WTC11 (cell line): ENCODE measurements around the gene ADRB1. TPM values are rescaled to one million over a fixed set of nuclear protein-coding genes. Genes with fewer than 3 reads are reported as not detected.

Experiments
- ATAC-seq: fragments of 200-7000 bp; cut with Tn5 transposase; 2 replicates; pipeline ENCODE4 v1.10.0; 2021; ENCODE audit warnings: mild to moderate bottlenecking, moderate library complexity
- CTCF ChIA-PET: fragments of 300-600 bp; sonication (Branson Sonifier 250); formaldehyde crosslinking; loops from one replicate; lab custom pipeline; 2021; ENCODE audit warnings: antibody characterized with exemption; lab: Charles Lee
- POLR2A ChIA-PET: fragments of 350-600 bp; sonication (Branson Sonifier 250); formaldehyde crosslinking; loops from one replicate; lab custom pipeline; 2021; ENCODE audit warnings: antibody characterized with exemption; lab: Charles Lee
- DNase-seq: peaks from one replicate; pipeline ENCODE4 v3.0.0; 2021; ENCODE audit warnings: low spot score
- H3K27ac Mint-ChIP-seq: 2 replicates; pipeline ENCODE4 v1.8.0; 2021; ENCODE audit warnings: mixed read lengths
- H3K27me3 Mint-ChIP-seq: 2 replicates; pipeline ENCODE4 v1.8.0; 2021; ENCODE audit warnings: low read depth, mild to moderate bottlenecking, moderate library complexity, mixed read lengths
- H3K36me3 Mint-ChIP-seq: 2 replicates; pipeline ENCODE4 v1.8.0; 2021; ENCODE audit warnings: mixed read lengths
- H3K4me1 Mint-ChIP-seq: 2 replicates; pipeline ENCODE4 v1.8.0; 2022; ENCODE audit warnings: mixed read lengths
- H3K4me3 Mint-ChIP-seq: 2 replicates; pipeline ENCODE4 v1.8.0; 2021; ENCODE audit warnings: mild to moderate bottlenecking, moderate library complexity, mixed read lengths
- H3K9me3 Mint-ChIP-seq: 2 replicates; pipeline ENCODE4 v1.8.0; 2021; ENCODE audit warnings: mixed read lengths
- ATF1 ChIP-seq: sonication (generic); formaldehyde crosslinking; IDR thresholded peaks from 2 replicates; pipeline ENCODE4 v1.8.1; 2023; ENCODE audit warnings: mild to moderate bottlenecking, moderate library complexity, missing genetic modification reagents
- CREB1 ChIP-seq: sonication (generic); formaldehyde crosslinking; IDR thresholded peaks from 2 replicates; pipeline ENCODE4 v1.8.0; 2023; ENCODE audit warnings: mild to moderate bottlenecking, missing genetic modification reagents
- ESRRA ChIP-seq: sonication (generic); formaldehyde crosslinking; IDR thresholded peaks from 2 replicates; pipeline ENCODE4 v1.8.1; 2022; ENCODE audit warnings: mild to moderate bottlenecking, missing genetic modification reagents, borderline replicate concordance
- FOXK1 ChIP-seq: sonication (generic); formaldehyde crosslinking; IDR thresholded peaks from 2 replicates; pipeline ENCODE4 v1.8.0; 2022; ENCODE audit warnings: mild to moderate bottlenecking, moderate library complexity, missing genetic modification reagents
- GTF2I ChIP-seq: fragments of 250-450 bp; sonication (Bioruptor Pico); conservative IDR thresholded peaks from 2 replicates; pipeline ENCODE4 v1.4.0; 2021; ENCODE audit warnings: mild to moderate bottlenecking
- HMGA2 ChIP-seq: fragments of 250-450 bp; sonication (Bioruptor Pico); IDR thresholded peaks from 2 replicates; pipeline ENCODE4 v1.4.0; 2021; ENCODE audit warnings: mild to moderate bottlenecking, moderate library complexity
- IRF2 ChIP-seq: sonication (generic); formaldehyde crosslinking; IDR thresholded peaks from 2 replicates; pipeline ENCODE4 v1.8.0; 2022; ENCODE audit warnings: low read depth, missing genetic modification reagents, borderline replicate concordance
- MAX ChIP-seq: sonication (generic); formaldehyde crosslinking; IDR thresholded peaks from 2 replicates; pipeline ENCODE4 v1.8.0; 2022; ENCODE audit warnings: mild to moderate bottlenecking, missing genetic modification reagents
- MXD4 ChIP-seq: fragments of 250-450 bp; sonication (Bioruptor Pico); IDR thresholded peaks from 2 replicates; pipeline ENCODE4 v1.8.0; 2021; ENCODE audit warnings: mild to moderate bottlenecking, moderate library complexity, borderline replicate concordance
- RELA ChIP-seq: sonication (generic); formaldehyde crosslinking; IDR thresholded peaks from 2 replicates; pipeline ENCODE4 v1.8.1; 2022; ENCODE audit warnings: missing genetic modification reagents, mild to moderate bottlenecking, borderline replicate concordance
- SP1 ChIP-seq: sonication (generic); formaldehyde crosslinking; conservative IDR thresholded peaks from 2 replicates; pipeline ENCODE4 v1.8.1; 2022; ENCODE audit warnings: missing genetic modification reagents
- TP53 ChIP-seq: sonication (generic); formaldehyde crosslinking; IDR thresholded peaks from 2 replicates; pipeline ENCODE4 v1.8.1; 2023; ENCODE audit warnings: mild to moderate bottlenecking, missing genetic modification reagents
- ZBTB21 ChIP-seq: sonication (generic); formaldehyde crosslinking; IDR thresholded peaks from 2 replicates; pipeline ENCODE4 v1.8.1; 2023; ENCODE audit warnings: mild to moderate bottlenecking, missing genetic modification reagents, borderline replicate concordance
- ZBTB43 ChIP-seq: sonication (generic); formaldehyde crosslinking; IDR thresholded peaks from 2 replicates; pipeline ENCODE4 v1.8.1; 2023; ENCODE audit warnings: mild to moderate bottlenecking, missing genetic modification reagents
- ZMAT4 ChIP-seq: fragments of 250-450 bp; sonication (Bioruptor Pico); IDR thresholded peaks from 2 replicates; pipeline ENCODE4 v1.9.0; 2021; ENCODE audit warnings: mild to moderate bottlenecking
- ZNF121 ChIP-seq: sonication (generic); formaldehyde crosslinking; IDR thresholded peaks from 2 replicates; pipeline ENCODE4 v1.8.0; 2023; ENCODE audit warnings: missing genetic modification reagents
- ZNF219 ChIP-seq: sonication (generic); formaldehyde crosslinking; IDR thresholded peaks from 2 replicates; pipeline ENCODE4 v1.8.0; 2023; ENCODE audit warnings: missing genetic modification reagents, mild to moderate bottlenecking, borderline replicate concordance
- ZNF416 ChIP-seq: fragments of 250-450 bp; sonication (Bioruptor Pico); IDR thresholded peaks from 2 replicates; pipeline ENCODE4 v1.9.0; 2021; ENCODE audit warnings: mild to moderate bottlenecking, inconsistent platforms
- ZNF671 ChIP-seq: fragments of 250-450 bp; sonication (Bioruptor Pico); IDR thresholded peaks from 2 replicates; pipeline ENCODE4 v1.8.0; 2021; ENCODE audit warnings: mild to moderate bottlenecking
- ZSCAN18 ChIP-seq: fragments of 250-450 bp; sonication (Bioruptor Pico); IDR thresholded peaks from 2 replicates; pipeline ENCODE4 v2.1.2; 2022; ENCODE audit warnings: mild to moderate bottlenecking, moderate library complexity
- total RNA-seq: library from RNA; stranded (reverse); gene quantifications from 3 replicates; pipeline ENCODE4 v1.2.3, GENCODE V29; 2021
- TF ChIP-seq, protein P1 (sequence below): fragments of 250-450 bp; sonication (Bioruptor Pico); IDR thresholded peaks from 2 replicates; pipeline ENCODE4 v1.8.0; 2021; ENCODE audit warnings: mild to moderate bottlenecking

ADRB1 gene
- total RNA-seq, 1 experiment from 2014 or later: 0.35 TPM

DNA sequence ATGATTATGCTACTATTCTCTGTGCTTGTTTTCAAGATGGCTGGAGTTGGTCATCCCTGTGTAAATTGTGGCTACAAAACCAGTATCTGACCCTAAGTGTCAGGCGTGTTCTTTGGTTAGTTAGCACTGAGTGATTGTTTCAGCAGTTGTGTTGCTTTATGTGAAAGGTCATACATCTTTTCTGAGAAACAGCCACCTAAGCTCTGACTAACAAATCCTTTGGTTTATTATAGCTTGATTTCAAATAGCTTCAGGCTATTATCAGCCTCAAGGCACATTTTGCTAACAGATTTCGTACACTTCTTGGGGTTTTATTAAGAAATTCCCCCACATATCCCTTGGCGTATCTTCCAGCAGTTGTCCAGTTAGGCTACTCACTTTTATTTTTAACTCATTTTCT lies 4.8 kb upstream of the ADRB1 start (continued):
- no peak for TF ChIP-seq ZMAT4 (CRISPR knock-in tag)
- TF ChIP-seq ZBTB43: no peak
- no peak for TF ChIP-seq IRF2 (CRISPR knock-in tag)
- TF ChIP-seq SP1 (CRISPR knock-in tag): no peak
- TF ChIP-seq ESRRA (CRISPR knock-in tag): no peak
- TF ChIP-seq FOXK1 (CRISPR knock-in tag): no peak

DNA sequence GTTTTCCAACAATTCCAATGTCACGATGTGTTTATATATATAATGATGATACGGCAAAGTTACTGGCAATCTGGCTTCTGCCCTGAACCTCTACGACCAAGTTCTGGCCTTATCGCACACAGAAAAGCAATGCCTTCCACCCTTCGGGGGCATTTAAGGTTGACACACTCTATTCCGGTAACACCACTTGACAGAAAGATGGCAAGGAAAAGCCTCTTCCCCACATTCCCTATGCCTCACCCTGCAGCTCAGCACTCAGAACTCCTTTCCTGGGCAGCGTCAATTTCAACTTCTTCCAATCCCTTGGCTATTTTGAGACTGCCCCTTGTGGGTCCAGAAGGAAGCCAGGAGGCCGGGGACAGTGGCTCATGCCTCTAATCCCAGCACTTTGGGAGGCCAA lies 2.5 kb upstream of the ADRB1 start:
- peaks cover 11% of the 10 kb centered on the region for H3K4me1 Mint-ChIP-seq

GRCh38 chr10:114042895-114043531 lies 653 bp upstream of the ADRB1 start:
- POLR2A ChIA-PET: interaction anchor here (1.7 kb wide), 1 partner anchor 58 kb away, joined by 5 read pairs; no protein-coding TSS in a partner anchor
- H3K27ac Mint-ChIP-seq: no peak overlapping the region
- CTCF ChIA-PET: interaction anchor here (0.8 to 1.4 kb wide), 4 partner anchors 25 to 261 kb away, joined by 3 to 9 read pairs (median 4); no protein-coding TSS in a partner anchor
- no peaks in the 10 kb centered on the region for H3K36me3 Mint-ChIP-seq
- peak overlapping the region; percentile 73 for H3K4me3 Mint-ChIP-seq
- DNase-seq (peak; percentile 64), ATAC-seq (peak; percentile 55)
- peaks cover 11% of the 10 kb centered on the region for H3K4me1 Mint-ChIP-seq
- TF ChIP-seq MAX (peak; percentile 23; the same call in 1 of the 2 replicates), TP53 (CRISPR knock-in tag) (no peak)
- peaks cover 77% of the 10 kb centered on the region for H3K27me3 Mint-ChIP-seq
- no peaks in the 10 kb centered on the region for H3K9me3 Mint-ChIP-seq

More for the DNA sequence above, 2.5 kb upstream of the ADRB1 start:
- Mint-ChIP-seq H3K27ac (no peak overlapping the region), H3K27me3 (peaks cover 59% of the 10 kb centered on the region), H3K36me3 (no peaks in the 10 kb centered on the region), H3K9me3 (no peaks in the 10 kb centered on the region), H3K4me3 (no peak overlapping the region)
- ATAC-seq: no peak
- TF ChIP-seq SP1 (CRISPR knock-in tag) (no peak), GTF2I (CRISPR knock-in tag) (no peak), ZNF416 (CRISPR knock-in tag) (no peak), HMGA2 (no peak), RELA (no peak), ATF1 (CRISPR knock-in tag) (no peak)
- no peak for DNase-seq
- POLR2A ChIA-PET: no interaction called here
- CTCF ChIA-PET: no interaction called here

GRCh38 chr10:114044247-114045135 lies 825 bp downstream of the ADRB1 start:
- H3K36me3 Mint-ChIP-seq: no peaks in the 10 kb centered on the region
- ChIA-PET POLR2A (no interaction called here), CTCF (interaction anchor here (1.2 kb wide), 1 partner anchor 259 kb away, joined by 5 read pairs; no protein-coding TSS in a partner anchor)
- H3K9me3 Mint-ChIP-seq: no peaks in the 10 kb centered on the region
- DNase-seq (peak; percentile 33), ATAC-seq (peak; percentile 4)
- peak overlapping the region; percentile 77 for H3K4me3 Mint-ChIP-seq
- H3K4me1 Mint-ChIP-seq: peaks cover 11% of the 10 kb centered on the region
- H3K27me3 Mint-ChIP-seq: peaks cover 90% of the 10 kb centered on the region
- no peak overlapping the region for H3K27ac Mint-ChIP-seq
- TF ChIP-seq CREB1 (CRISPR knock-in tag) (no peak), ZBTB21 (CRISPR knock-in tag) (peak; percentile 69; the same call in 1 of the 2 replicates), MXD4 (no peak), ZNF121 (CRISPR knock-in tag) (no peak), HMGA2 (no peak), ZNF219 (CRISPR knock-in tag) (peak; percentile 79; the same call in 1 of the 2 replicates), ZNF671 (CRISPR knock-in tag) (no peak), ZSCAN18 (CRISPR knock-in tag) (no peak)
- TF ChIP-seq, protein P1, sequence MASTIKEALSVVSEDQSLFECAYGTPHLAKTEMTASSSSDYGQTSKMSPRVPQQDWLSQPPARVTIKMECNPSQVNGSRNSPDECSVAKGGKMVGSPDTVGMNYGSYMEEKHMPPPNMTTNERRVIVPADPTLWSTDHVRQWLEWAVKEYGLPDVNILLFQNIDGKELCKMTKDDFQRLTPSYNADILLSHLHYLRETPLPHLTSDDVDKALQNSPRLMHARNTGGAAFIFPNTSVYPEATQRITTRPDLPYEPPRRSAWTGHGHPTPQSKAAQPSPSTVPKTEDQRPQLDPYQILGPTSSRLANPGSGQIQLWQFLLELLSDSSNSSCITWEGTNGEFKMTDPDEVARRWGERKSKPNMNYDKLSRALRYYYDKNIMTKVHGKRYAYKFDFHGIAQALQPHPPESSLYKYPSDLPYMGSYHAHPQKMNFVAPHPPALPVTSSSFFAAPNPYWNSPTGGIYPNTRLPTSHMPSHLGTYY (CRISPR knock-in tag): no peak
